Trophoblast cell (in vitro differentiated cells and primary cell): ENCODE data around the gene NMNAT2.

Source experiments
- DNase-seq, 2 donors: peaks; one replicate each; pipeline ENCODE4 v3.0.0-alpha.2; 2016
- H2AFZ ChIP-seq: 2 replicates; pipeline ENCODE4 v1.6.1; 2013; ENCODE audit warnings: low read length, moderate library complexity, mild to moderate bottlenecking; ENCODE audit not compliant: insufficient read depth, poor library complexity
- H2AK5ac ChIP-seq: 2 replicates; pipeline ENCODE4 v1.6.1; 2013; ENCODE audit warnings: mild to moderate bottlenecking, low read length
- H2BK120ac ChIP-seq: 2 replicates; pipeline ENCODE4 v1.6.1; 2013; ENCODE audit warnings: low read length, mild to moderate bottlenecking, moderate library complexity; ENCODE audit not compliant: insufficient read depth, poor library complexity
- H2BK12ac ChIP-seq: 2 replicates; pipeline ENCODE4 v1.6.1; 2013; ENCODE audit warnings: mild to moderate bottlenecking, low read length, moderate library complexity
- H2BK5ac ChIP-seq: 2 replicates; pipeline ENCODE4 v1.6.1; 2013; ENCODE audit warnings: low read length, low read depth, moderate library complexity, mild to moderate bottlenecking; ENCODE audit not compliant: poor library complexity
- H3K14ac ChIP-seq: 2 replicates; pipeline ENCODE4 v1.6.1; 2013; ENCODE audit warnings: mild to moderate bottlenecking, low read length
- H3K18ac ChIP-seq: 2 replicates; pipeline ENCODE4 v1.6.1; 2013; ENCODE audit warnings: mild to moderate bottlenecking, low read length
- H3K23ac ChIP-seq: 2 replicates; pipeline ENCODE4 v1.6.1; 2013; ENCODE audit warnings: low read length
- H3K27ac ChIP-seq: 2 replicates; pipeline ENCODE4 v1.5.1; 2013; ENCODE audit warnings: low read depth, mild to moderate bottlenecking, inconsistent platforms, low read length, moderate library complexity
- H3K27me3 ChIP-seq: 2 replicates; pipeline ENCODE4 v1.6.1; 2013; ENCODE audit warnings: inconsistent platforms, mild to moderate bottlenecking, low read length, moderate library complexity; ENCODE audit not compliant: insufficient read depth
- H3K36me3 ChIP-seq, 2 experiments: 1 replicate in 1 of 2; 2 replicates in 1 of 2; pipeline ENCODE4 v1.6.1; 2013; ENCODE audit warnings: low read length in 2 of 2, mild to moderate bottlenecking in 2 of 2, moderate library complexity in 1 of 2; ENCODE audit not compliant: insufficient read depth in 2 of 2, control insufficient read depth in 1 of 2
- H3K4ac ChIP-seq: 2 replicates; pipeline ENCODE4 v1.6.1; 2013; ENCODE audit warnings: low read depth, mild to moderate bottlenecking, low read length, moderate library complexity
- H3K4me1 ChIP-seq, 2 experiments: 1 replicate in 1 of 2; 2 replicates in 1 of 2; pipeline ENCODE4 v1.6.1; 2013; ENCODE audit warnings: low read length in 2 of 2, mild to moderate bottlenecking in 2 of 2, moderate library complexity in 1 of 2; ENCODE audit not compliant: insufficient read depth in 2 of 2, control insufficient read depth in 1 of 2
- H3K4me2 ChIP-seq: 2 replicates; pipeline ENCODE4 v1.6.1; 2013; ENCODE audit warnings: inconsistent platforms, mild to moderate bottlenecking, low read length, moderate library complexity
- H3K4me3 ChIP-seq: 2 replicates; pipeline ENCODE4 v1.5.1; 2013; ENCODE audit warnings: mild to moderate bottlenecking, low read depth, low read length, inconsistent platforms
- H3K79me1 ChIP-seq: one replicate; pipeline ENCODE4 v1.6.1; 2013; ENCODE audit warnings: low read length
- H3K79me2 ChIP-seq: 2 replicates; pipeline ENCODE4 v1.6.1; 2013; ENCODE audit warnings: low read length, mild to moderate bottlenecking; ENCODE audit not compliant: control insufficient read depth, insufficient read depth, poor library complexity
- H3K9ac ChIP-seq: 2 replicates; pipeline ENCODE4 v1.6.1; 2013; ENCODE audit warnings: mild to moderate bottlenecking, low read length
- H3K9me3 ChIP-seq: 2 replicates; pipeline ENCODE4 v1.6.1; 2013; ENCODE audit warnings: low read depth, mild to moderate bottlenecking, control low read depth, inconsistent platforms, low read length; ENCODE audit not compliant: insufficient read depth
- H4K12ac ChIP-seq: 2 replicates; pipeline ENCODE4 v1.6.1; 2013; ENCODE audit warnings: low read depth, mild to moderate bottlenecking, low read length, moderate library complexity
- H4K8ac ChIP-seq: 2 replicates; pipeline ENCODE4 v1.6.1; 2013; ENCODE audit warnings: low read depth, mild to moderate bottlenecking, low read length, moderate library complexity
- H4K91ac ChIP-seq: one replicate; pipeline ENCODE4 v1.6.1; 2013; ENCODE audit warnings: low read depth, mild to moderate bottlenecking, low read length, moderate library complexity
- WGBS: extraction: QIAGEN DNeasy Blood & Tissue Kit; methylation state at CpG from one replicate; pipeline ENCODE4 v1.1.7; 2013; ENCODE audit warnings: missing lambda C conversion rate; ENCODE audit not compliant: insufficient read length, insufficient coverage; ENCODE audit errors: extremely low coverage; 5-methylcytosine and 5-hydroxymethylcytosine counted together

NMNAT2 gene

DNA sequence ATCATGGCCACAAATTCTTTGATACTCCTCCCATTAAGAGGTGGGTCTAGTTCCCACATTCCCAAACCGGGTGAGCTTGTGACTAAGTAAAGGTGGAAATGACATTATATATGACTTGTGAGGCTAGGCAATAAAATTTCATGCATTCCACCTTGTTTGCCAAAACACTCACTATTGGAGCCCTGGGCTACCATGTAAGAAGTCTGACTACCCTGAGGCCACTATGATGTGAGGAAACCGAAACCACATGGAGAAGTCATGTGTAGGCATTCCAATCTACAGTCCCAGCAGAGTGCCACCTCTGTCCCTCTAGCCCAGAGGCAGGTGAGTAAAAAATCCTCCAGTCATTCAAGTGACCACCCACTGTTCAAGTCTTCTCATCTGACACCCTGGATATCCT lies 36.2 kb upstream of the NMNAT2 start:
- no peaks in the 10 kb centered on the region for H3K79me2 ChIP-seq
- H2AFZ ChIP-seq, result no peak overlapping the region
- H3K27me3 ChIP-seq, result no peaks in the 10 kb centered on the region
- H2BK5ac ChIP-seq, result no peak overlapping the region
- H3K4ac ChIP-seq, result no peak overlapping the region
- no peak overlapping the region for H3K14ac ChIP-seq
- H4K91ac ChIP-seq, result no peak overlapping the region
- H3K4me1 ChIP-seq, result peaks cover 0 to 3% of the 10 kb centered on the region in 2 experiments
- DNase-seq, result peak; percentile 96 to 98
- H2BK12ac ChIP-seq, result no peak overlapping the region
- no peak overlapping the region for H3K4me3 ChIP-seq
- H4K12ac ChIP-seq, result no peak overlapping the region
- H2BK120ac ChIP-seq, result no peak overlapping the region
- peaks cover 4% of the 10 kb centered on the region for H3K79me1 ChIP-seq
- no peak overlapping the region for H2AK5ac ChIP-seq
- no peaks in the 10 kb centered on the region for H3K9me3 ChIP-seq
- no peak overlapping the region for H3K9ac ChIP-seq
- H3K23ac ChIP-seq, result no peak overlapping the region
- no peaks in the 10 kb centered on the region for H3K36me3 ChIP-seq
- H3K4me2 ChIP-seq, result no peak overlapping the region
- no peak overlapping the region for H3K27ac ChIP-seq
- no peak overlapping the region for H3K18ac ChIP-seq
- H4K8ac ChIP-seq, result no peak overlapping the region
- no CpG with 5 or more reads among the region's 2 CpGs for WGBS

DNA sequence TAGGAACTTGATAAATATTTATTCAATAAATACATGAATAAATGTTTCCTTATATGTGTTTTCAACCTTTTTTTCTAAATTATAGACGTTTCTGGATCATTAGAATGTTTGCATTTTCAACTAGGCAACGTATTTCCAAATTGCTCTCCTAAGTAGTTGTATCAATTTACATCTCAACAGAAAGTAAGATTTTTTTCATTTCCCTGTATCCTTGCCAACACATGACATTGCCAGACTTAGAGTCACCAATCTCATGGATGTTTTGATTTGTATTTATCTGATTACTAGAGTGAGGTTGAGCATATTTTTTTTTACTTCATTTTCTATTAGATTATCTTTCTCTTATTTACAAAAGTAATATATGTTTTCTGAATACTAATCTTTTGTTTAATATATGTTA lies 31.9 kb upstream of the NMNAT2 start:
- no CpG with 5 or more reads among the region's 2 CpGs for WGBS
- H2BK120ac ChIP-seq, result no peak overlapping the region
- no peak overlapping the region for H2BK12ac ChIP-seq

DNA sequence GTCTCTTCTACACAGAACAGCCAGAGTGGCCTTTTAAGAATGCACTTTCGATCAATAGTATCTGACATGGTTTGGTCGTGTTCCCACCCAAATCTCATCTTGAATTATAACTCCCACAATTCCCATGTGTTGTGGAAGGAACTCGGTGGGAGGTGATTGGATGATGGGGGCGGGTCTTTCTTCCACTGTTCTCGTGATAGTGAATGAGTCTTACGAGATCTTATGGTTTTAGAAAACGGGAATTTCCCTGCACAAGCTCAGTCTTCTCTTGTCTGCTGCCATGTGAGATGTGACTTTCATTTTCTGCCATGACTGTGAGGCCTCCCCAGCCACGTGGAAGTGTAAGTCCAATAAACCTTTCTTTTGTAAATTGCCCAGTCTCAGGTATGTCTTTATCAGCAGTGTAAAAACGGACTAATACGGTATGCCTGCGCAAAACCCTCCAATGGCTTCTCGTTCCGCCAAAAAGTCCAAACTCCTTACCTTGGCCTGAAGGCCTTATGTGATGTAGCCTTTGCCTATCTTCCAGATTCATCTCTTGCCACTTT lies 31.1 kb upstream of the NMNAT2 start:
- H2AK5ac ChIP-seq, result no peak overlapping the region
- H3K4ac ChIP-seq, result no peak overlapping the region
- no peak for DNase-seq
- no peaks in the 10 kb centered on the region for H3K36me3 ChIP-seq
- H3K23ac ChIP-seq, result no peak overlapping the region
- no CpG with 5 or more reads among the region's 13 CpGs for WGBS
- no peak overlapping the region for H2BK5ac ChIP-seq
- no peak overlapping the region for H2BK120ac ChIP-seq
- H3K14ac ChIP-seq, result no peak overlapping the region
- H3K79me2 ChIP-seq, result no peaks in the 10 kb centered on the region
- H3K4me1 ChIP-seq, result no peaks in the 10 kb centered on the region
- H3K9ac ChIP-seq, result no peak overlapping the region
- no peak overlapping the region for H3K4me2 ChIP-seq
- no peak overlapping the region for H3K4me3 ChIP-seq
- H3K79me1 ChIP-seq, result peaks cover 2% of the 10 kb centered on the region
- no peak overlapping the region for H2AFZ ChIP-seq
- no peaks in the 10 kb centered on the region for H3K9me3 ChIP-seq
- H4K12ac ChIP-seq, result no peak overlapping the region
- peak overlapping the region; percentile 34 for H2BK12ac ChIP-seq
- H3K18ac ChIP-seq, result no peak overlapping the region
- H3K27me3 ChIP-seq, result no peaks in the 10 kb centered on the region
- no peak overlapping the region for H4K8ac ChIP-seq
- peak overlapping the region; percentile 20 for H4K91ac ChIP-seq
- no peak overlapping the region for H3K27ac ChIP-seq

More for the DNA sequence above, 31.9 kb upstream of the NMNAT2 start:
- Histone ChIP-seq H2BK5ac (no peak overlapping the region), H3K14ac (no peak overlapping the region), H2AK5ac (no peak overlapping the region), H4K91ac (no peak overlapping the region), H3K4ac (no peak overlapping the region), H3K79me1 (peaks cover 2% of the 10 kb centered on the region), H3K23ac (no peak overlapping the region), H3K18ac (no peak overlapping the region), H3K27me3 (no peaks in the 10 kb centered on the region), H3K27ac (no peak overlapping the region), H2AFZ (no peak overlapping the region), H3K36me3 (no peaks in the 10 kb centered on the region), H3K4me3 (no peak overlapping the region), H3K9ac (no peak overlapping the region), H3K79me2 (no peaks in the 10 kb centered on the region), H3K4me2 (no peak overlapping the region), H3K9me3 (no peaks in the 10 kb centered on the region), H4K12ac (no peak overlapping the region), H3K4me1 (no peaks in the 10 kb centered on the region), H4K8ac (no peak overlapping the region)
- DNase-seq, result no peak

DNA sequence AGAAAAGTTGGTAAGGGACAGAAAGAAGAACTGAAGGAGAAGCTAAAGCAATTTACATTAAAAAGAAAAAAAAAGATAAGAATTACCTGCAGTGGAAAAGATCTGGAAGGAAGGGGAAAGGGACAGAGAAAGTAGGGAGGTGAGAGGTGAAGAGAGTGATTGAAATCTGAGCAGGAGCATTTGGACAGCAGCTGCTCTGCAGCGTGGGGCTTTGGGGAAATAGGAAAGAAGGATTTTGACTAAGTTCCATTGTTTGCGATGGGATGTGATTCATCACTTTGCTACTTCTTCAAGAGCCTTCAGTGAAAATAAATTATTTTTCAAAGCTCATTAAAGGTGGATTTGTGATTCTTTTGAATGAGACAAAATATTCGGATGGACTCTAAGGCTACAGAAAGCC lies 26.1 kb upstream of the NMNAT2 start:
- Histone ChIP-seq H4K12ac (no peak overlapping the region), H3K79me2 (no peaks in the 10 kb centered on the region), H3K79me1 (peaks cover 5% of the 10 kb centered on the region), H4K91ac (no peak overlapping the region), H2AK5ac (no peak overlapping the region), H3K4me2 (no peak overlapping the region), H2BK12ac (no peak overlapping the region), H2AFZ (no peak overlapping the region), H3K36me3 (no peaks in the 10 kb centered on the region), H3K14ac (no peak overlapping the region), H2BK120ac (no peak overlapping the region), H3K4ac (no peak overlapping the region), H3K27me3 (no peaks in the 10 kb centered on the region), H2BK5ac (no peak overlapping the region), H3K23ac (no peak overlapping the region), H3K4me3 (no peak overlapping the region), H3K9me3 (no peaks in the 10 kb centered on the region), H3K27ac (peak overlapping the region; percentile 72), H3K18ac (no peak overlapping the region), H4K8ac (no peak overlapping the region), H3K9ac (no peak overlapping the region), H3K4me1 (peaks cover 0 to 3% of the 10 kb centered on the region in 2 experiments)
- peak in 1 of 2 donors; percentile 26 for DNase-seq
- WGBS, result no CpG with 5 or more reads among the region's 3 CpGs
